Measurements from ENCODE around the gene TBX15.

The TBX15 gene

DNA sequence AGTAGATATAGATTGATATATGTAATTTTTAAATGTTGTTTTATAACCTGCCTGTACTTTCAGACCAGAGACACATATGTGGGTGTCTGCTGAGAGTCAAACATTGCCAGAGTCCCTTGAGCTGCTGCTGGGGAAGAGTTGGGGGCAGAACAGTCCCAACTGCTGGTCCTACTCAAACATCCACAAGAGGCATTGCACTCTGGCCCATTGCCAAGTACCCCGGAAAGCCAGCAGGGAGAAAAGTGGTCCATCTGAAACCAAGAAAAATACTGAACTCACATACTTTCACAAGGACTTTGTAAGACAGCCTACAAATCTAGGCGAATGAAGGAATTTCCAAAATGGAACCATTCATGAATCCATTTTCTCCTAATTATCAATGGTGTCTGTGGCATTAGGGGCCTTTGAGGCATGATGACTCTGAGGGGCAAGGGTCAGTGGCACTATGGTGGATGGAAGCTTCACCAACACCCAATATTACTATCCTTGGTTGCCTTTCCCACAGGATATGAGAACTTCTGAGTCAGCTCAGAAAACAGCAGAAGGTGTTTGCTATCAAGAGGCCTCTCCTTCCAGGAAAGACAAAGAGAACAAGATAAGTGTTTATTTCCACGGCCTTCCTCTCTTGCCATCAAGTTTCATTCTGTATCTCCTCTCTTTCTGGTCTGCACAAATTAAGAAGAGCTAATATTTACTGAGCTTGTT lies 7.3 kb upstream of the TBX15 start:
- TF ChIP-seq, protein P1, sequence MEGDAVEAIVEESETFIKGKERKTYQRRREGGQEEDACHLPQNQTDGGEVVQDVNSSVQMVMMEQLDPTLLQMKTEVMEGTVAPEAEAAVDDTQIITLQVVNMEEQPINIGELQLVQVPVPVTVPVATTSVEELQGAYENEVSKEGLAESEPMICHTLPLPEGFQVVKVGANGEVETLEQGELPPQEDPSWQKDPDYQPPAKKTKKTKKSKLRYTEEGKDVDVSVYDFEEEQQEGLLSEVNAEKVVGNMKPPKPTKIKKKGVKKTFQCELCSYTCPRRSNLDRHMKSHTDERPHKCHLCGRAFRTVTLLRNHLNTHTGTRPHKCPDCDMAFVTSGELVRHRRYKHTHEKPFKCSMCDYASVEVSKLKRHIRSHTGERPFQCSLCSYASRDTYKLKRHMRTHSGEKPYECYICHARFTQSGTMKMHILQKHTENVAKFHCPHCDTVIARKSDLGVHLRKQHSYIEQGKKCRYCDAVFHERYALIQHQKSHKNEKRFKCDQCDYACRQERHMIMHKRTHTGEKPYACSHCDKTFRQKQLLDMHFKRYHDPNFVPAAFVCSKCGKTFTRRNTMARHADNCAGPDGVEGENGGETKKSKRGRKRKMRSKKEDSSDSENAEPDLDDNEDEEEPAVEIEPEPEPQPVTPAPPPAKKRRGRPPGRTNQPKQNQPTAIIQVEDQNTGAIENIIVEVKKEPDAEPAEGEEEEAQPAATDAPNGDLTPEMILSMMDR (IDR thresholded peaks at IDR 0.05) = no peak
- DNase-seq = no peak
- peaks cover 57% of the 10 kb centered on the region for H3K4me1 Mint-ChIP-seq
- no peak overlapping the region for H3K4me3 Mint-ChIP-seq
- H3K36me3 Mint-ChIP-seq (ENCODE audit: low read depth) = no peaks in the 10 kb centered on the region
- peaks cover 98% of the 10 kb centered on the region for H3K27me3 Mint-ChIP-seq (ENCODE audit: low read depth, poor library complexity)
- H3K9me3 Mint-ChIP-seq = peaks cover 5% of the 10 kb centered on the region
- H3K27ac Mint-ChIP-seq = no peak overlapping the region

DNA sequence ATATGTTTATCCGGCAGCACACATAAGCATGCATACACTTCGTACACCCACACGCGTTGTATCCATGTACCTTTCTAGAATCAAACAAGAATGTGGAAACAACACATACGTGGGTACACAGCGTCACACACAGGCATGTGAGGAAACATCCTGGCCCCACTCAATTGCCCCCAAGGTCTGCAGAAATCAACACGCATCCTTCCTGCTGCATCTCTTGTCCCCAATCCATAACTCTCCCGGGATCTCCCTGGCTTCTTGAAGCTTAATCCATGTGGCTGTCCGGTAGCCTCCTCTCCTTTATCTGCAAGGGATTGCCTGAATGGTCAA lies 5.5 kb upstream of the TBX15 start:
- Mint-ChIP-seq H3K4me3 (peak overlapping the region; percentile 64), H3K27ac (no peak overlapping the region), H3K36me3 (ENCODE audit: low read depth) (no peaks in the 10 kb centered on the region), H3K9me3 (peaks cover 5% of the 10 kb centered on the region), H3K4me1 (peaks cover 57% of the 10 kb centered on the region), H3K27me3 (ENCODE audit: low read depth, poor library complexity) (peaks cover 98% of the 10 kb centered on the region)
- TF ChIP-seq, protein P1 (IDR thresholded peaks at IDR 0.05) = no peak
- DNase-seq = no peak

DNA sequence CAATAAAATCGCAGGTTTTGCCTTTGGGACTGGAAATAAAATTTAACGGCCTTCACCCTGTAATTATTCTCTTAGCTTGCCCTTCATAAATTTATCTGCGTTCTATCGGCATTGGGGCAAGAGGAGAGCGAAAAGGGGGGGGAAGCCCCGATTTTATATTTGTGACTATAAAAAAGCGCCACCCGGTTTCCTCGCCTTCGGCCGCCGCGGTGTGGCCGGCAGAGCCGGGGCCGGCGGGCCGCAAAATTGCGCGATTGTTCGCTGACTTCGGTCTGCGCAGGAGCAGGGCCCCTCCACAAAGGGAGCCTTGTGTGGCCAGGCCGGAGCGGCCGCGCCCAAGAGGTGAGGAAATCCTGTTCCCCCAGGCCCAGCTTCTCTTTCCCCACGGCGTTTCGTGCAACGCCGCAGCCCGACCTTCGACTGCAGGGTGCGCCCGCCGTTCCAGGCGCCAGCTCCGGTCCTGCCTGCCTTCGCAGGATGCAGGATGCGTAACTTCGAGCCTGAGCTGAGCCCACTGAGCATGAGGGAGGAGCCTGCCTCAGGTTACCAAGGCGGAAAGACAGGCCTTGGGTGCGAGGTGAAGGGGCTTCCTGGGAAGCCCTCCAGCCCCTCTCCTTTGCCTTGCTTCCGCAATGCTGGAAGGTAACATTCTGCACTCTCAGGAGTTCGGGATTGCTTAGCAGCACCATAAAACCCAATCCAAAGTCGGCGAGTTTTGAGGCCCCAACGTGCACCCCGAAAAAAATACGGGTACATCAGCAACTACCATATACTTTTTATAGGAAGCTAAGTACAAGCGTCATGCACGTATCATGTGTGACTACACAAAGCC lies 4.9 kb upstream of the TBX15 start:
- H3K36me3 Mint-ChIP-seq (ENCODE audit: low read depth) = no peaks in the 10 kb centered on the region
- TF ChIP-seq, protein P1 (IDR thresholded peaks at IDR 0.05) = no peak
- DNase-seq = no peak
- H3K4me1 Mint-ChIP-seq = peaks cover 57% of the 10 kb centered on the region
- no peak overlapping the region for H3K27ac Mint-ChIP-seq
- peaks cover 98% of the 10 kb centered on the region for H3K27me3 Mint-ChIP-seq (ENCODE audit: low read depth, poor library complexity)
- peak overlapping the region; percentile 58 for H3K4me3 Mint-ChIP-seq
- H3K9me3 Mint-ChIP-seq = peaks cover 5% of the 10 kb centered on the region

DNA sequence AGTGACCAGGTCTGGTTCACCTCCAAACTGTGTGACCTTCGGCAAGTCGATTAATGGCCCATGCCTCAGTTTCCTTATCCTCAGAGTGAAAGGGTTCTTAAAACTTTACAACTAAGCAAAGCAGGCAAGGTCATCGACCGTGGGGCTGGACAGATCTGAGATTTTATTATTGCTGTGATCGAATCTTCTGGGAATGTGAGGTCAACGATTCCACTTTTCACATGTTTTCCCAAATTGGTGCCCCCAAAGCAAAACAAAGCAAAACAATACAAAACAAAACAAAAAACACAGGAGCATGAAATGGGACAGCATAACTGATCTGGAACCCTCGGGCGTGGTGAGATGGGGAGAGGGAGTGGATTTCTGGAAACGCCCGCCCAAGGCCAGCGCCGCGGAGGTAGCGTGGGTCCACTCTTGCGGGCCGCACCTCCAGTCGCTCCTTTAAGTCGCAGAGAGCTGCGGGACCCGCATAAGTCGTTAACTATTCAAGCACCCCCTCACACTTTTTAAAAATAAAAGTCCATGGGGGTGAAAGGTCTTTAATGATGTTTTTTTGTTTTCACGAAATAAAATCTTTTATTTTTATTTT lies 4.2 kb upstream of the TBX15 start:
- no peak for DNase-seq
- Mint-ChIP-seq H3K4me3 (peak overlapping the region; percentile 61), H3K36me3 (ENCODE audit: low read depth) (no peaks in the 10 kb centered on the region), H3K9me3 (peaks cover 5% of the 10 kb centered on the region), H3K27ac (no peak overlapping the region), H3K4me1 (peaks cover 56% of the 10 kb centered on the region), H3K27me3 (ENCODE audit: low read depth, poor library complexity) (peaks cover 99% of the 10 kb centered on the region)
- TF ChIP-seq, protein P1 (IDR thresholded peaks at IDR 0.05) = no peak

DNA sequence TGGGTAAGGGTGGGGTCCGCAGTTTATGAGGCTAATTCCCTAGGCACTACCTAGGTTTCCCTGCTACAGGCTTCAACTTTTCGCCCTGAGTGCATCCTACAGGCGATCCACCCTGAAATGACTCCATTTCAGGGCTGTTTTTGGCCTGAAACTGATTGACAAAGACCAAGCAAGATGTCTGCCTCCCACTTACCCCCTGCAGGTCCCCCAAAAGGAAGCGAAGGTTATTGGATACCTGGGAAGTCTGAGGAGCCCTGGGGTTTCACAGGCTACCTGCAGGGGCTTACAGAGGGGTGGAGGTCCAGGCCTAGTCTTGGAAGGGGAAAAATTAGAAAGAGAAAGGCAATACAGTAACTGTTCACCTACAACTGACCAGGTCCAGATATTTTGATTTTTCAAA lies 3.3 kb upstream of the TBX15 start:
- DNase-seq = no peak
- H3K4me3 Mint-ChIP-seq = no peak overlapping the region
- peaks cover 64% of the 10 kb centered on the region for H3K4me1 Mint-ChIP-seq
- TF ChIP-seq, protein P1 (IDR thresholded peaks at IDR 0.05) = no peak
- no peak overlapping the region for H3K27ac Mint-ChIP-seq
- H3K9me3 Mint-ChIP-seq = peaks cover 5% of the 10 kb centered on the region
- peaks cover 100% of the 10 kb centered on the region for H3K27me3 Mint-ChIP-seq (ENCODE audit: low read depth, poor library complexity)
- H3K36me3 Mint-ChIP-seq (ENCODE audit: low read depth) = no peaks in the 10 kb centered on the region

Measured in nephron progenitor cell (in vitro differentiated cells).